GM12878 (cell line): ENCODE results near the gene NT5C2. TPM values are rescaled to one million over a fixed set of nuclear protein-coding genes. Genes with fewer than 3 reads are reported as not detected.

ENCODE experiments used
- ATAC-seq: fragments of 200-7000 bp; cut with Tn5 transposase; 3 replicates; pipeline ENCODE4 v1.9.1; 2020; ENCODE audit warnings: mild to moderate bottlenecking, moderate library complexity
- BruUV-seq: library from RNA; stranded (reverse); fragments of 400-500 nt; replicated peaks from 2 replicates; lab custom pipeline; 2021; lab: Mats Ljungman, UMichigan
- CTCF ChIA-PET: fragments of 300-600 bp; sonication (Branson Sonifier 250); formaldehyde crosslinking; extraction: SDS; loops from one replicate; lab custom pipeline; 2021; ENCODE audit warnings: inconsistent platforms; lab: Yijun Ruan, JAX
- POLR2A ChIA-PET: fragments of 350-600 bp; formaldehyde crosslinking; extraction: SDS; loops from one replicate; lab custom pipeline; 2021; ENCODE audit warnings: inconsistent platforms; lab: Charles Lee
- RAD21 ChIA-PET: fragments of 300-600 bp; sonication (Branson Sonifier 250); formaldehyde crosslinking; loops from one replicate; lab custom pipeline; 2023; ENCODE audit warnings: antibody characterized with exemption; ENCODE audit not compliant: unreplicated experiment; lab: Charles Lee
- SMC1A ChIA-PET: fragments of 300-600 bp; sonication (Branson Sonifier 250); formaldehyde crosslinking; loops from one replicate; lab custom pipeline; 2023; ENCODE audit not compliant: unreplicated experiment, uncharacterized antibody; lab: Charles Lee
- DNase-seq: peaks from one replicate; pipeline ENCODE4 v3.0.0-alpha.2; 2011; ENCODE audit warnings: low read depth, low spot score
- FAIRE-seq: peaks from 3 replicates; lab custom pipeline; 2011; peaks lifted over from hg19 to GRCh38; lab: Jason Lieb, UNC
- H2AFZ ChIP-seq: 2 replicates; pipeline ENCODE4 v1.6.0; 2011; ENCODE audit warnings: low read depth, low read length, control low read depth; ENCODE audit not compliant: control insufficient read depth
- H3K27ac ChIP-seq: 2 replicates; pipeline ENCODE4 v1.5.1; 2011; ENCODE audit warnings: control low read depth; ENCODE audit not compliant: control insufficient read depth, insufficient read depth
- H3K27me3 ChIP-seq, 2 experiments: replicated peaks in 1 of 2; 2 replicates each; pipeline versions ENCODE4 v1.6.0 to v1.6.1; 2011; ENCODE audit warnings: low read length in 1 of 2; ENCODE audit not compliant: control insufficient read depth in 2 of 2, insufficient read depth in 2 of 2
- H3K36me3 ChIP-seq, 2 experiments: 2 replicates each; pipeline ENCODE4 v1.5.1; 2011; ENCODE audit warnings: low read length in 1 of 2; ENCODE audit not compliant: control insufficient read depth in 2 of 2, insufficient read depth in 2 of 2
- H3K4me1 ChIP-seq: 2 replicates; pipeline ENCODE4 v1.6.1; 2011; ENCODE audit warnings: mild to moderate bottlenecking, low read length, moderate library complexity, mixed read lengths; ENCODE audit not compliant: control insufficient read depth, insufficient read depth
- H3K4me2 ChIP-seq: 2 replicates; pipeline ENCODE4 v1.6.0; 2011; ENCODE audit warnings: control low read depth; ENCODE audit not compliant: control insufficient read depth, insufficient read depth
- H3K4me3 ChIP-seq: fragments of 200-600 bp; sonication (generic); 2 replicates; pipeline ENCODE4 v1.5.1; 2016
- H3K79me2 ChIP-seq: 2 replicates; pipeline ENCODE4 v1.6.0; 2011; ENCODE audit warnings: low read length; ENCODE audit not compliant: control insufficient read depth, insufficient read depth
- H3K9ac ChIP-seq: 2 replicates; pipeline ENCODE4 v1.8.0; 2011; ENCODE audit warnings: low read length, control low read depth, mixed read lengths; ENCODE audit not compliant: control insufficient read depth, insufficient read depth
- H3K9me3 ChIP-seq: replicated peaks from 3 replicates; pipeline ENCODE4 v1.5.1; 2011; ENCODE audit warnings: mild to moderate bottlenecking, low read length; ENCODE audit not compliant: control insufficient read depth, insufficient read depth
- H4K20me1 ChIP-seq: 2 replicates; pipeline ENCODE4 v1.6.0; 2011; ENCODE audit not compliant: control insufficient read depth, insufficient read depth
- ATF2 ChIP-seq: IDR thresholded peaks from 2 replicates; pipeline ENCODE4 v1.6.1; 2012; ENCODE audit warnings: low read length, inconsistent platforms
- BHLHE40 ChIP-seq, 2 experiments: fragments of 450-650 bp in 1 of 2; IDR thresholded peaks; 2 replicates each; pipeline ENCODE4 v1.6.1; 2011 to 2017; ENCODE audit warnings: low read depth in 2 of 2, borderline replicate concordance in 1 of 2, improper control_type of control experiment in 1 of 2, low read length in 1 of 2, mild to moderate bottlenecking in 1 of 2
- CHD4 ChIP-seq: fragments of 200-600 bp; sonication (generic); IDR thresholded peaks from 2 replicates; pipeline ENCODE4 v1.6.1; 2016; ENCODE audit warnings: mild to moderate bottlenecking
- ETV6 ChIP-seq, 2 experiments: fragments of 450-650 bp in 1 of 2; IDR thresholded peaks in 1 of 2; conservative IDR thresholded peaks in 1 of 2; 2 replicates each; pipeline ENCODE4 v1.6.1; 2014; ENCODE audit warnings: antibody characterized with exemption in 1 of 2, borderline replicate concordance in 1 of 2, low read depth in 1 of 2, mild to moderate bottlenecking in 1 of 2, moderate library complexity in 1 of 2
- HDAC6 ChIP-seq: fragments of 200-600 bp; sonication (generic); IDR thresholded peaks from one replicate; pipeline ENCODE4 v1.8.0; 2017; ENCODE audit warnings: antibody characterized with exemption; ENCODE audit not compliant: unreplicated experiment
- KAT2A ChIP-seq: conservative IDR thresholded peaks from 2 replicates; pipeline ENCODE4 v1.6.1; 2011; ENCODE audit warnings: low read depth, low read length; ENCODE audit not compliant: control insufficient read depth
- NFIC ChIP-seq: IDR thresholded peaks from 2 replicates; pipeline ENCODE4 v1.6.1; 2012; ENCODE audit warnings: low read depth, mild to moderate bottlenecking, inconsistent platforms, low read length, moderate library complexity
- NFYB ChIP-seq: IDR thresholded peaks from 2 replicates; pipeline ENCODE4 v1.6.1; 2011; ENCODE audit warnings: low read depth, mild to moderate bottlenecking, low read length, improper control_type of control experiment, moderate library complexity; ENCODE audit not compliant: insufficient read depth
- SPI1 ChIP-seq: IDR thresholded peaks from 2 replicates; pipeline ENCODE4 v1.6.1; 2011; ENCODE audit warnings: low read depth, mild to moderate bottlenecking, low read length, moderate library complexity, borderline replicate concordance; ENCODE audit not compliant: insufficient read depth
- SUZ12 ChIP-seq: fragments of 200-600 bp; sonication (generic); IDR thresholded peaks from one replicate; pipeline ENCODE4 v1.6.1; 2018; ENCODE audit warnings: antibody characterized with exemption, mild to moderate bottlenecking; ENCODE audit not compliant: unreplicated experiment
- TBL1XR1 ChIP-seq: IDR thresholded peaks from 2 replicates; pipeline ENCODE4 v1.6.1; 2012; ENCODE audit warnings: low read depth, low read length, improper control_type of control experiment
- YY1 ChIP-seq: IDR thresholded peaks from 2 replicates; pipeline ENCODE4 v1.6.1; 2011; ENCODE audit warnings: low read depth, mild to moderate bottlenecking, low read length
- ZBTB4 ChIP-seq: fragments of 450-650 bp; formaldehyde crosslinking; IDR thresholded peaks from 2 replicates; pipeline ENCODE4 v1.4.0; 2022; ENCODE audit warnings: mild to moderate bottlenecking, moderate library complexity
- WGBS: methylation state at CpG from one replicate; pipeline ENCODE4 v1.1.6; 2016; ENCODE audit warnings: low lambda C conversion rate; ENCODE audit not compliant: insufficient replicate concordance, insufficient coverage; ENCODE audit errors: missing lambda C conversion rate; 5-methylcytosine and 5-hydroxymethylcytosine counted together
- in situ Hi-C: fragments of 300-500 bp; cut with MboI; formaldehyde crosslinking; loops from 9 replicates; pipeline ENCODE4 v1.14.3; 2018; ENCODE audit warnings: mixed read lengths
- intact Hi-C: fragments of 100-400 bp; cut with micrococcal nuclease; formaldehyde crosslinking; loops from one replicate; pipeline ENCODE4 v1.14.2; 2022; ENCODE audit not compliant: unreplicated experiment
- polyA plus RNA-seq, 11 experiments: library from polyadenylated mRNA; depleted of rRNA in 4 of 11; unstranded in 6 of 11; stranded (reverse) in 5 of 11; fragments of >200 nt; fragmentation: Nextera tagmentation in 4 of 11; fragmentation: Illumina TruSeq in 1 of 11; extraction: Ambion mirVana in 4 of 11; extraction: Trizol in 1 of 11; gene quantifications; 1 replicate in 1 of 11; 2 replicates in 10 of 11; pipeline versions ENCODE4 v1.2.1 to v1.2.3, GENCODE V29; 2011 to 2016; ENCODE audit warnings: inconsistent platforms in 2 of 11, missing spikeins in 2 of 11, low read depth in 1 of 11
- total RNA-seq, 4 experiments: library from RNA; depleted of rRNA in 3 of 4; stranded (reverse); fragments of >200 nt in 3 of 4; fragmentation: Illumina TruSeq in 1 of 4; extraction: Trizol in 1 of 4; gene quantifications; 2 replicates each; pipeline versions ENCODE4 v1.2.1 to v1.2.3, GENCODE V29; 2013 to 2021
- TF ChIP-seq, protein P1 (sequence below): fragments of 450-650 bp; conservative IDR thresholded peaks from 2 replicates; pipeline ENCODE4 v1.6.1; 2017; ENCODE audit warnings: mild to moderate bottlenecking, moderate library complexity

NT5C2 gene
- total and polyA plus RNA-seq, 10 of the 15 experiments (the other 5 are each of a cell fraction or from before 2014, with no cell fraction given): 15.8 to 70.1 (median 56.0) TPM

DNA sequence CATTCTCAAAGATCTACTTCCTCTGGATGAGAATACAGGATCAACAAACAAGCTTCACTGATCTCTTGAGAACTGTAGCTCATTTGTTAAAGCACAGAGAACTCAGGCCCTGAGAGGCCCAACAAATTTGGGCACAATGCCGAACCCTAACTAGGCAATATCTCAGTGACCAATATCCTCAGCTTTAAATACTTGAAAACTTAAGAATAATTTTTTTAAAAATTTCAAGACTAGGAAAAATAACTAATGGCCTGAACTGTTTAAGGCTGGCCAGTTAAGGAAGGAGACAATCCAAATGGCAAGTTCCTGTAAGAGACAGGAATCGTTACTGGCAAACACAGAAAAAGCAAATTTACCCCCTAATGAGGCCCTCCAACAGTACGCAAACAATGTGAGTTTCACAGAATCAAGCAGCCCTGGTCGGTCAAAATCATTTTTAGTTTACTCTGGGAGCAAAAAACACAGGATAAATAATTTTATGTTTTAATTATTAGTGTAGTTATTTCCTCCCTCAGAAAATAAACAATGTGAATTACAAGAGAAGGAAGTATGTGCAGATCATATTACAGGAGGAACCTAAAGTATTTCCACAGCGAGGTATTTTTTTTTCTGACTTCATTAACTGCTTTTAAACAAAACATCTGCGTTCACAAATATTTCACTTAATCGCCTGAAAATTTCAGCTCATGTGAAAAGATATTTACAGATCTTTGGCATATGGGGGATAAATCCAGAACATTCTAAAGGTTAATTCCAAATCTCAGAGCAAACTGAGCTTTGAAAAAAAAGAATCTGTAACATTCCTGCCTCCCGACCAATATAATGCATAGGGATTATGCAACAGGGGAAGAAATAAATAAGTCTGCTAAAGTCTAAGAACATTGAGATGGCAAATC is 39.5 kb downstream of the NT5C2 start:
- Histone ChIP-seq H3K9me3 (no peaks in the 10 kb centered on the region), H3K4me1 (no peaks in the 10 kb centered on the region), H4K20me1 (no peaks in the 10 kb centered on the region), H3K27me3 (no peaks in the 10 kb centered on the region), H3K79me2 (no peaks in the 10 kb centered on the region; the same call in 1 of the 2 replicates), H3K4me2 (no peak overlapping the region), H3K4me3 (no peak overlapping the region), H3K36me3 (no peaks in the 10 kb centered on the region), H3K9ac (no peak overlapping the region), H3K27ac (no peak overlapping the region), H2AFZ (no peak overlapping the region)
- SMC1A ChIA-PET: interaction anchor here (0.8 to 3.4 kb wide), 8 partner anchors 9 to 161 kb away, joined by 3 to 18 read pairs (median 4); no protein-coding TSS in a partner anchor
- CTCF ChIA-PET: interaction anchor here (0.6 to 2.6 kb wide), 3 partner anchors 9 to 194 kb away, joined by 3 to 20 read pairs (median 3); no protein-coding TSS in a partner anchor
- RAD21 ChIA-PET: interaction anchor here (0.6 to 1.1 kb wide), 2 partner anchors 27 to 231 kb away, joined by 3 read pairs; no protein-coding TSS in a partner anchor
- FAIRE-seq (peak; percentile 49), ATAC-seq (no peak), DNase-seq (no peak)
- intact Hi-C loops: no loop called here
- POLR2A ChIA-PET: no interaction called here
- no TSS peak for BruUV-seq
- TF ChIP-seq, protein P1, sequence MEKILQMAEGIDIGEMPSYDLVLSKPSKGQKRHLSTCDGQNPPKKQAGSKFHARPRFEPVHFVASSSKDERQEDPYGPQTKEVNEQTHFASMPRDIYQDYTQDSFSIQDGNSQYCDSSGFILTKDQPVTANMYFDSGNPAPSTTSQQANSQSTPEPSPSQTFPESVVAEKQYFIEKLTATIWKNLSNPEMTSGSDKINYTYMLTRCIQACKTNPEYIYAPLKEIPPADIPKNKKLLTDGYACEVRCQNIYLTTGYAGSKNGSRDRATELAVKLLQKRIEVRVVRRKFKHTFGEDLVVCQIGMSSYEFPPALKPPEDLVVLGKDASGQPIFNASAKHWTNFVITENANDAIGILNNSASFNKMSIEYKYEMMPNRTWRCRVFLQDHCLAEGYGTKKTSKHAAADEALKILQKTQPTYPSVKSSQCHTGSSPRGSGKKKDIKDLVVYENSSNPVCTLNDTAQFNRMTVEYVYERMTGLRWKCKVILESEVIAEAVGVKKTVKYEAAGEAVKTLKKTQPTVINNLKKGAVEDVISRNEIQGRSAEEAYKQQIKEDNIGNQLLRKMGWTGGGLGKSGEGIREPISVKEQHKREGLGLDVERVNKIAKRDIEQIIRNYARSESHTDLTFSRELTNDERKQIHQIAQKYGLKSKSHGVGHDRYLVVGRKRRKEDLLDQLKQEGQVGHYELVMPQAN: no peak
- TF ChIP-seq ETV6 (conservative IDR thresholded peaks at IDR 0.05 in 1 of 2, IDR thresholded peaks at IDR 0.05 in 1 of 2; ENCODE audit: borderline replicate concordance in 1 of 2, low read depth in 1 of 2) (no peak), YY1 (no peak), TBL1XR1 (no peak), SPI1 (no peak), NFYB (no peak), CHD4 (no peak), ATF2 (no peak), HDAC6 (no peak), KAT2A (no peak), BHLHE40 (IDR thresholded peaks at IDR 0.05; ENCODE audit: borderline replicate concordance in 1 of 2, low read depth in 2 of 2, low read length in 1 of 2) (no peak), NFIC (no peak), ZBTB4 (no peak), SUZ12 (no peak)
- 95% methylated on average over 8 of the region's 8 CpGs for WGBS
- in situ Hi-C loops: no loop called here
